ENCODE measurements around the gene RECQL5. TPM values are rescaled to one million over a fixed set of nuclear protein-coding genes. Genes with fewer than 3 reads are reported as not detected.

RECQL5 gene
- total and polyA plus RNA-seq, 2 of the 8 experiments (the other 6 are each of a cell fraction or from before 2014, with no cell fraction given) = 15.1 to 41.1 TPM

DNA sequence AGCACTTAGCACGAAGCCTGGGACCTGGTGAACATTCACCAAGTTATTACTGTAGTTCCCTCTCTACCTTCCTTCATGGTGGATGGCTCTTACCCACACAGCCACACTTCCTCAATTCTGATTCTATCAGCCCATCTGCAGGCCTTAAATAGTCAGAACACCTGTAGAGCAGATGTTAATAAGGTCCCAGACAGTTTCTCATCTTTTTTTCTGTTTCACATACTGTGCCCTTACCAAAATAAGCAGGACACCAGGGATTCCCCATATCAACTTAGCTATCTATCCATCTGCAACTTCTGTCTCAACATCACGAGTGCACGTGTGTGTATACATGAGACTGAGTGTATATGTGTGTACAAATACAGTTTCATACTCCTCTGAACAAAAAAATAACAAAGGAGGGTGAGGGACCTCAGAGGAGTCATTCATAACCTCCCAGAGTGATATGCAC is 2.8 kb downstream of the RECQL5 start:
- no peak overlapping the region for H3K14ac ChIP-seq (ENCODE audit: insufficient read length)
- no peak overlapping the region for H3K56ac ChIP-seq (replicated peaks; ENCODE audit: insufficient read length, low read depth, low read length)
- peaks cover 8 to 32% of the 10 kb centered on the region in 2 experiments; a peak in 3 of 4 replicates for H3K79me2 ChIP-seq (ENCODE audit: control insufficient read depth in 1 of 2, insufficient read depth in 2 of 2, low read length in 2 of 2)
- no peak overlapping the region for H4K8ac ChIP-seq (ENCODE audit: extremely low read depth, insufficient read depth, low read length)
- no peaks in the 10 kb centered on the region for H3K9me3 ChIP-seq (ENCODE audit: insufficient read depth in 2 of 2, low read depth in 1 of 2, low read length in 1 of 2)
- H4K20me1 ChIP-seq (replicated peaks in 1 of 2; ENCODE audit: control insufficient read depth in 1 of 2, insufficient read depth in 2 of 2, low read length in 2 of 2) = peaks cover 0 to 4% of the 10 kb centered on the region in 2 experiments
- no peaks in the 10 kb centered on the region for H3K27me3 ChIP-seq (replicated peaks in 1 of 4; ENCODE audit: control insufficient read depth in 3 of 4, extremely low read depth in 1 of 4, insufficient read depth in 3 of 4, low read length in 3 of 4)
- H4K5ac ChIP-seq (ENCODE audit: insufficient read length, low read depth, low read length) = no peak overlapping the region
- H2BK15ac ChIP-seq (ENCODE audit: low read length) = no peak overlapping the region
- H2BK5ac ChIP-seq (ENCODE audit: low read depth, low read length) = no peak overlapping the region
- FAIRE-seq (no peak), DNase-seq (ENCODE audit: low read depth in 1 of 2, low spot score in 2 of 2) (no peak)
- no peak overlapping the region for H2AFZ ChIP-seq (ENCODE audit: low read length)
- CTCF ChIA-PET (ENCODE audit: partially characterized antibody) = interaction anchor here (6.1 to 51.0 kb wide), 2 partner anchors 11 to 45 kb away, joined by 52 to 2200 read pairs; partner anchors contain the start of gene SMIM5
- H3K23ac ChIP-seq (ENCODE audit: insufficient read length) = no peak overlapping the region
- no peak overlapping the region for H2BK12ac ChIP-seq (ENCODE audit: low read depth, low read length)
- no peak overlapping the region for H3K9ac ChIP-seq (replicated peaks in 1 of 4; ENCODE audit: extremely low read depth in 1 of 4, low read depth in 3 of 4, low read length in 3 of 4)
- H2AK5ac ChIP-seq (ENCODE audit: low read depth, low read length) = no peak overlapping the region
- peaks cover 4 to 22% (median 15%) of the 10 kb centered on the region in 4 experiments; a peak in 6 of 8 replicates for H3K36me3 ChIP-seq (ENCODE audit: control insufficient read depth in 2 of 4, insufficient read depth in 4 of 4, low read length in 3 of 4)
- no peak overlapping the region for H3K18ac ChIP-seq (ENCODE audit: extremely low read depth, low read length)
- no peak overlapping the region for H3K4ac ChIP-seq (replicated peaks; ENCODE audit: insufficient read length, low read depth, low read length)
- H3K4me1 ChIP-seq (replicated peaks in 1 of 4; ENCODE audit: control insufficient read depth in 3 of 4, insufficient read depth in 4 of 4, low read length in 3 of 4) = peaks cover 0 to 13% (median 3%) of the 10 kb centered on the region in 4 experiments; a peak in 2 of 7 replicates
- H3K23me2 ChIP-seq (ENCODE audit: low read depth, low read length) = peaks cover 5% of the 10 kb centered on the region; the same call in 1 of the 2 replicates
- POLR2A ChIA-PET (ENCODE audit: partially characterized antibody) = interaction anchor here (1.0 kb wide), 1 partner anchor 10 kb away, joined by 3 read pairs; no protein-coding TSS in a partner anchor
- no peak overlapping the region for H3K27ac ChIP-seq (ENCODE audit: low read depth, low read length)
- H2BK20ac ChIP-seq (ENCODE audit: low read length) = no peak overlapping the region
- no peak overlapping the region for H4K91ac ChIP-seq (replicated peaks; ENCODE audit: insufficient read length, low read length)
- H3K79me1 ChIP-seq (ENCODE audit: low read depth, low read length) = 0 out of 2 replicates have a peak, but pooled peaks cover 2% of the 10 kb centered on the region
- 93% methylated on average over 3 of the region's 3 CpGs; no CpG with 5 or more reads in 1 of the 2 experiments for WGBS, 2 experiments (ENCODE audit: extremely low coverage in 1 of 2, insufficient coverage in 1 of 2, insufficient read length in 1 of 2, insufficient replicate concordance in 2 of 2, low coverage in 1 of 2, low lambda C conversion rate in 2 of 2, missing lambda C conversion rate in 1 of 2)
- no peak overlapping the region for H2BK120ac ChIP-seq (replicated peaks; ENCODE audit: low read depth, low read length)
- H3K4me3 ChIP-seq (ENCODE audit: extremely low read depth in 1 of 4, insufficient read depth in 2 of 4, low read depth in 3 of 4, low read length in 4 of 4) = no peak overlapping the region
- no peak overlapping the region for H3K4me2 ChIP-seq (ENCODE audit: insufficient read depth in 1 of 2, low read depth in 2 of 2, low read length in 2 of 2)
- TF ChIP-seq TAF1 (IDR thresholded peaks at IDR 0.05; ENCODE audit: low read depth, low read length) = no peak

Data from H1 (cell line).